GM21360 (cell line): ENCODE data around the gene SFXN1.
"Not testable (repeated sequence)": the region's sequence is repeated elsewhere in the genome, so short reads cannot be mapped to it uniquely, and the experiment has no call there.

Experiments used
- ATAC-seq: cut with Tn5 transposase; IDR thresholded peaks from one replicate; pipeline ENCODE4 v1.9.1; 2021; ENCODE audit warnings: mild to moderate bottlenecking, moderate library complexity; ENCODE audit not compliant: unreplicated experiment

SFXN1 gene, protein sequence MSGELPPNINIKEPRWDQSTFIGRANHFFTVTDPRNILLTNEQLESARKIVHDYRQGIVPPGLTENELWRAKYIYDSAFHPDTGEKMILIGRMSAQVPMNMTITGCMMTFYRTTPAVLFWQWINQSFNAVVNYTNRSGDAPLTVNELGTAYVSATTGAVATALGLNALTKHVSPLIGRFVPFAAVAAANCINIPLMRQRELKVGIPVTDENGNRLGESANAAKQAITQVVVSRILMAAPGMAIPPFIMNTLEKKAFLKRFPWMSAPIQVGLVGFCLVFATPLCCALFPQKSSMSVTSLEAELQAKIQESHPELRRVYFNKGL

DNA sequence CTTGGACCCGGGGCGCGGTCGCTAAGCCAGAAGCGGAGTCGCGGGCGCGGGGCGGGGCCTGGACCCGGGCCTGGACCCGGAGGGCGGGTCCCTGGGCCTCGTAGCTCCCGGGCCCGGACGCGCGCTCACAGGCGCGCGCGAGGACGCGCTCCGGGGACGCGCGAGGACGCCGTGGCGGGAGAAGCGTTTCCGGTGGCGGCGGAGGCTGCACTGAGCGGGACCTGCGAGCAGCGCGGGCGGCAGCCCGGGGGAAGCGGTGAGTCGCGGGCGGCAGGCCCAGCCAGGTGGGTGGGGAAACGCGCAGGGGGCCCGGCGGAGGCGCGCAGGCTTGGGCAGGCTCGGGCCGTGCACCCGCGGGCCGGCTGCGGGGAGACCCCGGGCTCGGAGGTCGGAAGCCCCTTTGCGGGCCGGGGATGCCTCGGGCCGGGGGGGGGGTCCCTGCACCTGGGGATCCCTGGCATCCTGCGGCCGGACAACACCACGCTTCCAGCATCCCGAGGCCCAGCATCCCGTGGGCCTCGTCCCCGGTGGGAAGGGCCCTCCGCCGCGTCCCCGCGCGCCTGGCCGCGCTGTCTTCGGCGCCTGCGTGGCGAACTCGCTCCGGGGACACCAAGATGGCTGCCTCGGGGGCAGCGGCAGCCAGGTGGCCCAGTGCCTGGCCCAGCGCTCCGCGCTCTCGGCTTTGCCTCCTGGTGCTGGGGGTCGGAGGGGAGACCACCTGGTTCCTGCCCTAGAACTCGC lies at the start of gene SFXN1:
Gene SFXN1 (plus strand): TSS at position 177 of the 741 bp plus-strand sequence. CDS start 13,544 bp downstream, outside the sequence.
- peak; percentile 89 for ATAC-seq

DNA sequence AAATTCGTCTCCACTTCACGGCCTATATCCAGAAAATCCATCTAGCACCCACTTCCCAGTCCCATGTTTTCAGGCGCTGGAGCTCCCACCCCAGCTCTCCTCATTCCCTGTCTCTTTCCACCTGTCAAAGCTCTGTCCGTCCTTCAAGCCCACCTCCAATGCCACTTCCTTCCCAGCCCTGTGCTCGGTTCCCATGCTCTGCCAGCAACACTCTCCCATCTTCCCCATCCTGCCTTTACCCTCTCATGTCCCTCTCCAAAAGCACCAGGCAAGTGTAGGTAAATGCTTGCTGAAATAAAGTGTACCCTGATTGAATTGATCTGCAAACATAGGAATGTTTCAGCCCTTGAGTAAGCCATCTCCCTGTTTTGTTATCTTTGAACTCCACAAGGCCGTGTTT lies 43.6 kb upstream of the SFXN1 start:
- no peak for ATAC-seq

DNA sequence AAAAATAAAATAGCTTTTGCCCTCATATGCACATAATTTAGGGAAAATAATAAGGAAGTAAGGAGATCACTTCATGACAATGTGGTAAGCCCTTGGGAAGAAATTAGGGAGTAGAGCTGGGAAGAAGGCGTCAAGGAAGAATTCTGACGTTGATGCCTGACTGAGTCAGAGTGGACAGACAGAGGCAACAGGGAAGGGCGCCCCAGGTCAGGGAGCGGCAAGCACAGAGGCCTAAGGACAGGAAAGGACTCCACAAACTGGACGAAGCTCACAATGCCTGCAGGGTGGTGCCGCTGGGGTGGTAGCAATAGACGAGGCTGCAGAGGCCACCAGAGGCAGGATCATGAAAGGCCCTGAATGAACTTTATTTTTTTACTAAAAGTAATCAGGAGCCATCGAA lies 42.0 kb upstream of the SFXN1 start:
- ATAC-seq, result no peak

DNA sequence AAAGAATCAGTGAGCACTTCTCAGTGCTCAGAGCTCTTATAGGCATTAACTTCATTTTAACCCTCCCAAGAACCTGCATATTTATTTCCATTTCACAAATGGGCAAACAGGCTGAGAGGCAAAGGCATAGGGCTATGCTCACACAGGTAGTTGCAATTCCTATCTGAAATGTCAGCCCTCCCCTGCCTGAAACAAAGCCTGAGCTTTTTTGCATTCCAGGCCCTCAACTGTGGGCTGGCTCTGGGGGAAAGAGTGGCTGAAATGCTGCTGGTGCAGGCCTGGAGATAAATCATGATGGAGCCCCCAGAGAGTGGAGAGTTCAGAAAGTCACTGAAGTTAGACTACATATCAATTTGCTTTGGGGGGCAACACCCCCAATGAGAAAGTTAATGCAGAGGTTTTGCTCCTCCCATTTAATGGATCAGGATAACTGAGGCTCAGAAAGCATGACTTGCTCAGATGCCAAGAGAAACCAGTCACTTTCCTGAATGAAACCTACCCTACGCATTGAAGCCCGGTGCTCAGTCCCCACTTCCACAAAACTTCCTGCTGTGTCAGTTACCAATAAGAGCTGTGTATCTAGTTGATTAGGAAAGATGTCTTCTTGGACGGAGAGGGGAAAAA lies 40.0 kb upstream of the SFXN1 start:
- ATAC-seq, result no peak

DNA sequence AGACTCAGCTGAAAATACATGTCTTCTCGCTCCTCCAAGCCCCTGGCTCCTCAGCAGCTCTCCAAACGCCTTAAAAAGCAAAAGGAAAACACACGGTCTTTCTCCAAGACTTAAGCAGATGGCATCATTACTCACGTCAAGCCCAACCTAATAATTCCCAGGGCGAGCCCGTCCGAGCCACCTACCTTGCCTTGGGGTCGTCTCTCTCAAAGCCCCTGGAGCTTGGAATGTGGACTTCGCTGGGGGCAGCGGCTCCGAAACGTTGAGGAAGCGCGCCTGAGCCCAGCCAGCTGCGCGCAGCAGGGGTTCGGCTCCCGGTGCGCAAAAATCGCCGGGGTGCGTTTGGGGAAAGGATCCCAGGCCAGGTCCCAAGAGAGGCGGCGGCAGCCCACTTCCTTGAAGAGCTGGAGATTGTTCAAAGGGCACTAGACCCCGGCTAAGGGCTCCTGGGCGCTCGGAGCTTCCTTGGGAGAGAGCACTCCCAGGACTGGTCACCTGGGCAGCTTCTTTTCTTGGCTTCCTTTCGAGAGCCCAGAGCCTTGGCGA lies 34.8 kb upstream of the SFXN1 start:
- ATAC-seq, result no peak

DNA sequence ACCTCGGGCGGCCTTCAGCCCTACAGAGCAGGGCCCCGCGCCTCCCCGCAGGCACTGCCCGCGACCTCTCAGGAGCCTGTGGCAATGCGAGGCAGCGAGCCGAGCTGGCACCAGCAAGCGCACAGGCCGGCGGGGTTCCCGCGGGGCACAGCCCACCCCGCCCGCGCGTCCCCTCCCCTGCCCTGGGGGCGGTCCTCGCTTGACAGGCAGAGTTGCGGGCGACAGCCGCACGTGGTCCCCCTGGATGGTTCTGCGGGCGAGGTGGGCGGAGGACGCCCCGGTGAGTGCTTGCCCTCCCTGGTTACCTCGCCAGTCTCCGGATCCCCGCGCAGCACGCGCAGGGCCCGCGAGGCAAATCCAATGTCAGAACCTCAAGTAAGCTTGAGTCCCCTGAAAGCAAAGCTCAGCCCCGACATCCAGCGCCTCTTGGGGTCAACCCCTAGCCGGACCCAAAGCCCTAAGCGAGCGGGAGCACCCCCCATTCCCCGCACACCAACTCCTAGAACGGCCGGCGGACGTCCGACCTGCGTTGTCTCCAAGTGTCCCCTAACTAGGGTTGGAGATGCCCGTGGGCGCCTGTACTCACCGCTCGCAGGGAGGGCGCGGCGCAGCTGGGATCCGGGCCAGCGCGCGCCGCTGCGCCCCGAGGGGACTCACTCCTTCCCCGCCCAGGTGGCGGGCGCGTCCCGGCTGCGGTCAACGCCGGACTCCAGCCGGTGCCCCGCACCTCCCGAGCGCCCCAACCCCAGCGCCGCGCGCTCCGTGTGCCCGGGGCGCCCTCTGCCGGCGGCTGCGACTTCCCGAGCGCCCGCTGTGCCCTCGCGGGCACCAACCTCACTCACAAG lies 34.1 kb upstream of the SFXN1 start, which contains the start of gene DRD1:
Gene DRD1 (minus strand): TSS at position 123 of the 845 bp plus-strand sequence. CDS start 1,083 bp downstream, outside the sequence.
- no peak for ATAC-seq

DNA sequence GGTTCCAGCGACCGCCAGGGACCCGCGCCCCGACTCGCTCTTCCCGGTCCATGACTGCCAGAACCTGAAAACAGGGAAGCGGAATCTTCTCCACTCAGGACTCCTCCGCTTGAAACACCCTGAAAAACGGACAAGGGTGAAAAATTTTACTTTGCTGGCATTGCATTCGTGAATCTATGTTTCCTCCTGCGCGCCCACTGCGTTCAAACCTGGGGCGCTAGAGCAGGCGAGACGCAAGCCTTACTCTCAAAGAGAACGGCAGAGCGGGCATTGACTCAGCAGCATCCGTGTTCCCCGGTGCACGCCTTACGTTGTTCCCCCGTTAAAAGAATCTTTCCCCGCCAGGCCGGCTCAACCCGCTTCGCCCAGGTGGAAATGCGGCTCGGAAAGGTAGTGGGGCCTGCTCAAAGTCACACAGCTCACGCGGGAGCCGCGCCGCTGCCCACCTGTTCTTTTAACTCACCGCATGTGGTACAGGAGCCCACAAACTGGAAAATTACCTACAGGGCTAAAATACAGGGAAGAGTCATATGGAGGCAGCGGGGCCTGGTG lies 33.4 kb upstream of the SFXN1 start:
- no peak for ATAC-seq

DNA sequence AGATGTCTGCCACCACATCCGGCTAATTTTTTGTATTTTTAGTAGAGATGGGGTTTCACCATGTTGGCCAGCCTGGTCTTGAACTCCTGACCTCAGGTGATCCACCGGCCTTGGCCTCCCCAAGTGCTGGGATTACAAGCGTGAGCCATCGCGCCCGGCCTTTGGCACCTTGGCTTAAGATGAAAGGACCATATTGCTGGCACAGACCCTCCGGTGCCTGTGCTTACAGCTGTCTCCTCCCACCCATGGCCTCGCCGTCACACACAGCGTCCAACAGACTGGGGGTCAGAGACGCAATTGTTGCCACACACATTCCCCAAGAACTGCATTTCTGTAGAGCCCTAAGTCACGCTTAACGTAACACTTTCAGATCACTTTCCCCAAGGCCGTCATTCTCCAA lies 32.0 kb upstream of the SFXN1 start:
- not testable (repeated sequence) for ATAC-seq

DNA sequence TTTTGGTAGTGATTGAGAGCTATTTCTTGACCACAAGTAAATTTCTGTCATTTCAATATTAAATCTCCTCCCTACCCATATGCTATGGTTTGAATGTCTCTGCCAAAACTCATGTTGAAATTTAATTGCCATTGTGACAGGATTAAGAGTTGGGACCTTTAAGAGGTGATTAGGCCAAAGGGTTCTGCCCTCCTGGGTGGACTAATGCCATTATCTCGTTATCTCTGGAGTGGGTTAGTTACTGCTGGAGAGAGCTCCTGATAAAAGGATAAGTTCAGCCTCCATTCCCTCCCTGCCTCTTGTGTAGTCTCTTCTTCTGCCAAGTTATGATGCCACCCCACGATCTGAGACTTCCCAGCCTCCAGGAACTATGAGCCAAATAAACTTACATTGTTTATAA lies 30.8 kb upstream of the SFXN1 start:
- no peak for ATAC-seq

DNA sequence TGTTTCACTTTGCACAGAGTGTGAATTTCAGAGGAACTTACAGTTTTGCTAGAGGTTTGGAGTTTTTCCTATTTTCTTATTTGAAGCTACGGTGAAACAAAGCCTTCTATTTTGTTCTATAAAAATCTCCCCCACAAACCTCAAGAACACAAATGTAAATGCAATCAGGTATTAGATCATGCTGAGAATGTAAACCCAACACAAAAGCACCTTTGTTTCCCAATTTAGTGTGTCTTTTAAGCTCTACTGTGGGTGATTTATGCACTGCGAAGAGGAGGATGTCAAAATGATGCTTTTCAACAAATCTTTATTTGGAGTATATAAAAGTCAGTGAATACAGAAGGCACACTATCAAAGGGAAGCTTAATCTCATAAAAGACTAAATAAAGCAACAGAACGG lies 30.1 kb upstream of the SFXN1 start:
- ATAC-seq, result no peak

DNA sequence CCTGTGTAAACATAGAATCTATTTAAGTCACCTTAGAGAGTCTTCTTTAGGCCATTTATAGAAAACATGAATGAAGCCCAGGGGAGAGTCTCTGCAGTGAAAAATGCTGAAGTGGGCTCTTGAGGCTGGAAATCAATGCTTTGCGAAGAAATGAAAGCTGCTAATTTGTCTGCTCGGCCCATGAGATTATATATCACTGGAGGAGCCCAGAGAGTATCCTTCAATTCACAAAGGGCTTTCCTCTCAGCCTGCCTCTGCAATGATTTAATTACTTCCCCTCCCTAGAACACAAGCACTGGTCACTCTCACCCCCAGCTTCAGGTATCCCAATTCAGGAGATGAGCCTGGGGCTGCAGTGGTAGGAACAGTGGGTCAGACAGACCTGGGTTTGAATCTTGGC lies 26.2 kb upstream of the SFXN1 start:
- ATAC-seq, result no peak

DNA sequence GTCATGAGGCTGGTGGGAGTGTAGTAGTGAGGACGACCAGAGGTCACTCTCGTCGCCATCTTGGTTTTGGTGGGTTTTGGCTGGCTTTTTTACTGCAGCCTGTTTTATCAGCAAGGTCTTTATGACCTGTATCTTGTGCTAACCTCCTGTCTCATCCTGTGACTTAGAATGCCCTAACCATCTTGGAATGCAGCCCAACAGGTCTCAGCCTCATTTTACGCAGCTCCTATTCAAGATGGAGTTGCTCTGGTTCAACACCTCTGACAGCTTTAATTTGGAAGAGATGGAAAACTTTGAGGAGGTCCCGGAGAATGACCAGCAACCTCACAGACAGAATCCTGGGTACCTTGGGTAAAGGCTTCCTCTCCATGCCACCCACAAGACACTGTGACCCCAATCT lies 24.0 kb upstream of the SFXN1 start:
- not testable (repeated sequence) for ATAC-seq

DNA sequence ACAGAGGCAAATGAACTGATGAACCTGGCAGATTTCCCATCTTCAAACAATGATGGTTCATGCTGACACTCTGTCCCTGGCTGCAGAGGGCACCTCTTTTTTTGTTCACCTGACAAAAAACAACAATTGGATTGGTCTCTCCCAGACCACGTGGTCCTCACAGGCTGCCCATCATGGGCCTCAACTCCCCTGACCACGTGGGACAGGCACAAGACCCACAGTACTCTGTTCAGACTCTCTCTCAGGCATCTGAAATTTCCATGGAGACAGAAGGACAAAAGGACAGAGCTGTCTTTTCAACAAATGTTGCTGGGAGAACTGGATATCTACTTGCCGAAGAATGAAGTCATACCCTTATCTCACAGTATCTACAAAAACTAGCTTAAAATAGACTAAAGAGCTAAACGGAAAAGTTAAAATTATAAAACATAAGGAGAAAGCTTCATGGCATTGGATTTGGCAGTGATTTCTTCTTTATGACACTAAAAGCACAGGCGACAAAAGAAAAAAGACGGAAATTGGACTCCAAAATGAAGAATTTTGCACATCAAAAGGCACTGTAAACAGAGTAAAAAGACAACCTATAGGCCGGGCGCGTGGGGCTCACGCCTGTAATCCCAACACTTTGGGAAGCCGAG lies 22.1 kb upstream of the SFXN1 start:
- ATAC-seq, result no peak

DNA sequence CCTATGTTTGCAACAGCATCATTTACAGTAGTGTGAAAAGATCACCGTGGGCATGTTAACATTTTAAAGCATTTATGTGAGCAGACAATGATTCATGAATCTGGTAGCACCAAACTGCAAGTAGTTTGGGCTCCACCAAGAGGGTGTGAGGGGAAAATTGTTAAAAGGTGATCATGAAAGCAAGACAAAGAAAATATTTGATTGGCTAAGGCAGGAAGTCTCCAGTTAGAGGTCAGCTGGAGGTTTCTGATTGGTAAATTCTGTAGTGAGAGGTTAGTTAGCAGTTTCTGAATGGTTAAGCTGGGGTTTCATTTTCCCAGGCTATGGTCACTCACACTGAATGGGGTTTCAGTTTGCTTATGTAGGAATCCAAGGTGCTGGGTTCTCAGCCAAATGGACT lies 20.9 kb upstream of the SFXN1 start:
- peak; percentile 87 for ATAC-seq

DNA sequence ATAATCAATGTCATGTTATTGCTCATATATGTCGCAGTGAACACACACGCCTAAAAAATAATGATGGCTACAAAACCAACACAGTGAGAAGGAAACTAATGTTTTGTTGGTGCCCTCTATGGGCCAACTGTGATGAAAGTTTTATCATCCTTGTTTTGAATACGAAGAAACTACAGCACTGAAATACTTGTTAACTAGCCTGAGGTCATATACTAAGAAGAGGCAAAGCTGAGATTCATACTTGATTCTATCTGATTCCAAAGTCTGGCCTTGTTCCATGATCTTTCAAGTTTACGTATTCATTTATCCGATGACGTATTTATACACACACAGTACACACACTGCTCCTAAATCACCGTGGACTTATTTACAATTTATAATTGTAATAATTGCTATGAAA lies 18.2 kb upstream of the SFXN1 start:
- no peak for ATAC-seq

DNA sequence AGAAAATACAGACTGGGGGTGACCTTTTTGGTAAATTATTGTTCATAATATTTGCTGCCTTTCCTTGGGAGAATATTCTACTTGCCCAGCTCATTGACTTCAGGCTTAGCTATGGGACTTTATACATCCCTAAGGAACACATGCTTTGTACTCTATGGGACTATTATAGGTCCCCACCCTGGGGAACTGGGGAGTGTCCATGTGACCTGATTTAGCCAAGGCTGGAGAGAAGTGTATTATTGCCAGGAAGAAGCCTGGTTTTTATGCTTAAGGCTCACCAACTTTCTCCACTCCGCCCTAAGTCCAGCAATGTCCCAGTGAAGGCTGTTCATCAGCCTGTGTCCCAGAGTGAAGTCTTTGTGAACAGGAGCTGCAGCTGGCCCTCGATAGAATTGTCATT lies 17.8 kb upstream of the SFXN1 start:
- no peak for ATAC-seq

DNA sequence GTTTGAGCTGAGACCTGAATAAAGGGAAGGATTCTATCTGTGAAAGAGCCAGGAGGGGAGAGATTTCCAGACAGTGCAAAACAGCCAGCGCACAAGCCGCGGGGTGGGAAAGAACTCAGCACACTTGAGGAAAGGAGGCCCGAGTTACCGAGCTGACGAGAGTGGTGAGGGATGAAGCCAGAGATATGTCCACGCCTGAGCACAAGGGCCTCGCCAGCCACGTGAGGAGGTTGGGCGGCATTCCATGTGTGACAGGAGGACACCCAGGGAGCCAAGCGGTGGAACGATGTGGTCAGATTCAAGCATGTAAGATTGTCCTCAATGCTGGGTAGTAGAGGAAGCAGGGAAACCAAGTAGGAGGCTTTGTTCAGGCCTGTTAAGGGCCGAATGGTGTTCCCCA lies 17.0 kb upstream of the SFXN1 start:
- no peak for ATAC-seq

DNA sequence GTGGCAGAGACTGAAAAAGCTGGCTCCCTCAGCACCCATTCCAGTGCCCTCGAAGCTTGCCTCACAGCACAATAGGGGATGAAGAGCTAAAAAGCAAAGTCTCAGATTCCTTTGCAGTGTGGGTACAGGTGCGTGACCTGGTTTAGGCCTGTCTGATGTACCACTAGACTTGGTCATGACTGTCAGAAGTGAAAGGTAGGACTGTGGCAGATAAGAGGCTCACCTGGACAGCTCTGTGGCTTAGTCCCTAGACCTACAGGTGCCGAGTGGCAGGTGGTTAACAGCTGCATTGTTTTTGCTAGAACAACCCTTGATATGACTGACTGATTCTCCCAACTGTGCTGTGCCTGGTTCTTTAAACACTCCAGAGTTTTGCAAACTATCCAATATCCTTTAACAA lies 14.7 kb upstream of the SFXN1 start:
- ATAC-seq, result no peak

DNA sequence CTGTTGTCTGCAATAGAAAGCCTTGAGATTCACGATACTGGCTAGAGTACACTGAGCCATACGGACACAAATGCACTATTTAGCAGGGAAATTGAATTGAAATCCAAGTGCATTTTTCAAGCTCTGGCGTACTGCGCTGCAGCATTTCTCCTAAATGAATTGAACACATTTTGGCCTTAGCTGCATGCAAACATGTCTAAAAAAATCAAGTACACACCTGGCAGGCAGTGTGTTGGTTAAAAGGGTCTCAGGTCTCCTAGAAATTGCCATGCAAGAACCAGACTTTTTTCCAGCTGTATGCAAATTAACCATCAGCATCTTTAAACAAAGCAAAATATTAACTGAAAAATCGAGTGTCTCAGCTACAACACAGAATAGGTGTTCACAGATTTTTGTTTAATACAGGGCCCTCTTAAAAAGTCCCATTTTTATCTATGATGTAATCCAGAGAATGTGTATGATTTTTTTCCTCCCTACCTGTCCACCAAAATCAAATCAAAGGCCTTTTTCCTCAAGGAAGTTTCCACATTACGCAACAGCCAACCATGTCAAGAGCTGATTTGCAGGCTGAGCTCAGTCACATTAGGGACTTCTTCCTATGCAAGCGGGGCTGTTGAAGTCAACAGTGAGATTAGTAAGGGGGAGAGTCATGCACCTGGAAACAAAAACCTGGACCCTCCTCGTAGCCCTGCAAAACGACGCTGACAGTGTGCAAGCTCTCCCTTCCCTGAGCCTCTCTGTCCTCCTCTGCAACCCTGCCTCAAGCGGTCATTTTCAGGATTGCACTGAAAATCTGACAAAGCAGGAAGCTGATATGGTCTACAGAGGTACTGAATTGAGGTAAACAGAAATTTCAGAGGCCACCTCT lies 14.1 kb upstream of the SFXN1 start:
- peak; percentile 95 for ATAC-seq
